Measurements from ENCODE around the gene CLBA1.

DNA sequence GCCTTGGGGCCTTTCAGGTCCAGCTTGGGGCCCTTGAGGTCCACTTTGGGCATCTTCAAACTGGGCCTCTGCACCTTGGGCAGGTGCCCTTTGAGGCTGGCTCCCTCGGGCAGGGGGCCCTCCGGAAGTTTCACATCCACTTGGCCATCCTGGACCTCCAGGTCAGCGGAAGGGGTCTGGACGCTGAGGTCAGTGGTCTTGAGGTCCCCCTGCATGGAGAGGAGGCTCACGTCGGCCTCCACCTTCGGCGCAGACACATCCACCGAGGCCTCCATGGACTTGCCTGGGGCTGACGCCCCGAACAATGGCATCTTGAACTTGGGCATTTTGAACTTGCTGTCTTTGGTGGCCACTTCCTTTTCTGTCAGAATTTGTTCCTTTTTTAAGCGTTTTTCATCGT lies 32.5 kb upstream of the CLBA1 start:
- TF ChIP-seq CTCF (IDR thresholded peaks at IDR 0.05) (no peak), POLR2A (IDR thresholded peaks at IDR 0.05) (no peak)

Measured in lower leg skin (tissue), 3 donors.